ENCODE results near the gene TNRC6B. TPM values are rescaled to one million over a fixed set of nuclear protein-coding genes. Genes with fewer than 3 reads are reported as not detected.
A peak's percentile ranks its signal among the peaks of the same experiment; 100 is the strongest.
"Not testable (repeated sequence)": the region's sequence is repeated elsewhere in the genome, so short reads cannot be mapped to it uniquely, and the experiment has no call there.

TNRC6B gene
- total RNA-seq, 1 donor from 2014 or later: 24.5 TPM

DNA sequence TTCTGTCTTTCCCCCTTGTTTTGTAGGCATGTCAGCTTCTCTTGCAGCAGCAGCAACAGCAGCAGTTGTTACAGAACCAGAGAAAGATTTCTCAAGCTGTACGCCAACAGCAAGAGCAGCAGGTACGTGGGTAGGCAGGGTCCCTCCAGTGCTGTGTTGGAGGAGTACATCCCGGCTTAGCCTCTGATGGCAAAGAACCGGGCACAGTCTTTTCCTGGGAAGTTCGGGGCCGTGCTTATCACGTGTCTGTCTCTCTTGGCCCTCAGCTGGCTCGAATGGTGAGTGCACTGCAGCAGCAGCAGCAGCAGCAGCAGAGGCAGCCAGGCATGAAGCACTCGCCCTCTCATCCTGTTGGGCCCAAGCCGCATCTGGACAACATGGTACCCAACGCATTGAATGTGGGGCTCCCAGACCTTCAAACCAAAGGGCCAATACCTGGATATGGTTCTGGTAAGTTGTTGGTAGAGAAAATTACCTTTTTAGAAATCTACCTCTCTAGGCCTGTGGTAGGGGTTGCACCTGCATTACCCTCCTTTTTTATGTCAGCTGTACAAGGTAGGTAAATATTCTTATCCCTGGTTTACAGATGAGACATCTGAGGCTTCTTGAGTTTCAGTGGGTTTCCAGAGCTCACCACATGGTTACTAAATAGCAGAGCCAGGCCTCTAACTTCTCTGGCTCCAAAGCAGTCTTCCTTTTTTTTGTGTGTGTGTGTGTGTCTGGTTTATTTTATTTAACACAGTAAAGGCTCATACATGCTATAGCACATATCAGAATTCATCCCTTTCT is 123.4 kb downstream of the TNRC6B start:
- DNase-seq: no peak

DNA sequence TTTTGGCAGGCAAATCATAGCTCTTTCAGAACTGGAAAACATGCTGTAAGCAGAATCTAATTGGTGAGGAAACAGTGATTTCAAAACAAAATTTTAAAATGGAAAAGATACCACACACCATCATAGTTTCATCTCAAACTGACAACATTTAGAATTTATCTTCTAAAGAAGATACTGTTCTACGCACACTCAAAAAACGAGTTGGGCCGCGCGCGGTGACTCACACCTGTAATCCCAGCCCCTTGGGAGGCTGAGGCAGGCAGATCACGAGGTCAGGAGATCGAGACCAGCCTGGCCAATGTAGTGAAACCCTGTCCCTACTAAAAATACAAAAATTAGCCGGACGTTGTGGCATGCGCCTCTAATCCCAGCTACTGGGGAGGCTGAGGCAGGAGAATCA is 124.4 kb downstream of the TNRC6B start:
- no peak for DNase-seq

DNA sequence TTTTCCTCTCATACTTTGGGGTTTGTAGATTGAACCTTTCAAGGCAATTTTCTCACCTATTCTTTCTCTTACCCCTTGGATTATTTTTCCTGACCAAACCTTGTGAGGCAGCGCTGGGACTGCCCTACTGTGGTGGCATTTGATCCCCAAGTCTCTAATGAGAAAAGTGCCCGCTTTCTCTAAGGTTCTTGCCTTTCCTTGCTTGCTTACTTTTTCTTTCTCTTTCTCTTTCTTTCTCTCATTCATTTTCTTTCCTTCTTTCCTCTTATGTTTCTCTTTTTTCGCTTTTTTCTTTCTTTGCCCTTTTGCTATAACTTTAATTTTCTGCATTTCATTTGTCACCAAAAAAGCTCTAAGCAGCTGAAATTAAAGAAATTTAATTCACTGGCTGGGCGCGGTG is 127.9 kb downstream of the TNRC6B start:
- no peak for DNase-seq

- no peak for DNase-seq
These were observed 131.4 kb downstream of the TNRC6B start for GRCh38 chr22:40308999-40309573.

DNA sequence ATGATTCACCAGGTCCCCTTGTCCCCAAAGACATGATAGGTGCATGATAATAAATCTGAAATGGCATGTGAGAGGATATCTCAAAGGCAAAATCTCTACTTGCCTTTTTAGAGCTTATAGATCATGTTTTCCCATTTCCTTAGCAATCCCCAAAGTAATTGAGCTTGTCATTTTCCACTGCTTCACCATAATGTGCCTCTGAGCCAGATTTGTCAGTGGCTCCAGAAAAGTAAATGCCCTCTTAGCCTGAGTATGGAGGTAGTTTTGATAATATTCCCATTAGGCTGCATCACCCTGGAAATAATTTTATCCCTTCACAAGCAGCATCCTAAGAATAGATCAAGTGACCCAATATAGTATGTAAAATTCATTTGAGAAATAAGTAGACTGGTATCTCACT is 131.9 kb downstream of the TNRC6B start:
- no peak for DNase-seq

GRCh38 chr22:40310081-40310767 is 132.5 kb downstream of the TNRC6B start:
- DNase-seq: no peak

DNA sequence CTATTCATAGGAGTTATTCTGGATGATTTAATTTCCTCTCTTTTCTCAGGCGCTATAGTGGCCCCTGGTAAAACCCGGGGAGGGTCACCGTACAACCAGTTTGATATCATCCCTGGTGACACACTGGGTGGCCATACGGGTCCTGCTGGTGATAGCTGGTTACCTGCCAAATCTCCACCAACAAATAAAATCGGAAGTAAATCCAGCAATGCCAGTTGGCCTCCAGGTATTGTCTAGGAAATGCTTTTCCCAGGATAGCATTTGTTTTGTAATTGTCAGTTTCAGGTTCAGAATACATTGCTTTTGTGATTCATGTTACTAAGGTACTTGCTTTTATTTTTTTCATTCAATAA is 133.0 kb downstream of the TNRC6B start:
- DNase-seq: no peak

- DNase-seq: not testable (repeated sequence)
These were observed 133.9 kb downstream of the TNRC6B start for GRCh38 chr22:40311646-40312045.

DNA sequence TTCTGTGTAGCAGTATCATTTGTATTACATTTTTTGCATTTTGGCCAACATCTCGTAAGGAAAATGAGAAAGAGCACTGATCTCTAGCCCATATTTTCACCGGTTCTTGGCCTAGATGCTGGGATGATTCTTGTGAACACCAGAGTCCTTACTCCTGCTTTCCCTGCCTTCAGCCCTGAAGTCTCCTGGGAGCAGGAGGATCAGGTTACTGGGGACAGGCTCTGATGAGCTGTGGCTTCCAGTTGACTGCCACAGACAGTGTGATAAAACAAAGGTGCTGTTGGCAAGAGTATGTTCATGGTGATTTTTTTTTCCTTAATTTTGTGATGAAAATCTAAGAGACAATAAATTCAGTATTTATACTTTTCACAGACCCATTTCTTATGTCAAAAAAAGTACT is 134.3 kb downstream of the TNRC6B start:
- no peak for DNase-seq

- no peak for DNase-seq
These were observed 135.3 kb downstream of the TNRC6B start for GRCh38 chr22:40313007-40313406.

- DNase-seq: no peak
These were observed 136.3 kb downstream of the TNRC6B start for GRCh38 chr22:40314041-40314440.

DNA sequence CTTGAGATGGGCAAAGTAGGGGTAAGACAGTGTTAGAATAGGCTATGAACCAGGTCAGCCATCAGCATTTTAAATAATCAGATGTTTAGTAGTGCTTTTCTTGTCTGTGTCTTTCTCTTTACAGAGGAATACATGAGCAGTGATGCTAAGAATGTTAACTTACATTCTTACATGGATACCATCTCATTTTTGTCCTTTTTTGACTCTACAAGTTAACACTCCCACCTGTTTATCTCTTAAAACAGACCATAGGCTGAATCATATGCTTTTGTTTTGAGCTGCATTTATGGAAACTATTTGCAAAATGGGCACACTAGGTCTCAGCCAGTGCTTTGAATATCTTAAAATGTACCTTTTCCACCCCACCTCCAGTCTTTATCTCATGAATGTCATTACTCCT is 143.0 kb downstream of the TNRC6B start:
- DNase-seq: no peak

- DNase-seq: no peak
These were observed 144.3 kb downstream of the TNRC6B start for GRCh38 chr22:40322021-40322420.

DNA sequence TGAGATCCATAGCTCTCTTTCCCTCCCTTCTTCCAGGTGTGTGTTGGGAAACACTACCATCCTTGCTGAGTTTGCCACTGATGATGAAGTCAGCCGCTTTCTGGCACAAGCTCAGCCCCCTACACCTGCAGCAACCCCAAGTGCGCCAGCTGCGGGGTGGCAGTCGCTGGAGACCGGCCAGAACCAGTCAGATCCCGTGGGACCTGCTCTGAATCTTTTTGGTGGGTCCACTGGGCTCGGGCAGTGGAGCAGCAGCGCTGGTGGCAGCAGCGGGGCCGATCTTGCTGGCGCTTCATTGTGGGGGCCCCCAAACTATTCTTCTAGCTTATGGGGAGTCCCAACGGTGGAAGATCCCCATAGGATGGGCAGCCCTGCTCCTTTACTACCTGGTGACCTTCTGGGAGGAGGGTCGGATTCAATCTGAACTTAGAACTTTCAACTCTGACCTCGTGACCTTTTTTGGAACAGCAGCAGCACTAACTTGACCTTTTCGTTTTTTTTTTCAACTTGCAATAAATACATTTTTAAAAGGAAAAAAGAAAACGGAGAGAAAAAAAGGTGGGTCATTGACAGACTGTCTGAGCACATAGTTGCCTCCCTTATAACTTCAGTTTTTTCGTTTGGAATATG is 145.2 kb downstream of the TNRC6B start:
- DNase-seq: no peak

- DNase-seq: no peak
These were observed 146.0 kb downstream of the TNRC6B start for GRCh38 chr22:40323681-40324171.

DNA sequence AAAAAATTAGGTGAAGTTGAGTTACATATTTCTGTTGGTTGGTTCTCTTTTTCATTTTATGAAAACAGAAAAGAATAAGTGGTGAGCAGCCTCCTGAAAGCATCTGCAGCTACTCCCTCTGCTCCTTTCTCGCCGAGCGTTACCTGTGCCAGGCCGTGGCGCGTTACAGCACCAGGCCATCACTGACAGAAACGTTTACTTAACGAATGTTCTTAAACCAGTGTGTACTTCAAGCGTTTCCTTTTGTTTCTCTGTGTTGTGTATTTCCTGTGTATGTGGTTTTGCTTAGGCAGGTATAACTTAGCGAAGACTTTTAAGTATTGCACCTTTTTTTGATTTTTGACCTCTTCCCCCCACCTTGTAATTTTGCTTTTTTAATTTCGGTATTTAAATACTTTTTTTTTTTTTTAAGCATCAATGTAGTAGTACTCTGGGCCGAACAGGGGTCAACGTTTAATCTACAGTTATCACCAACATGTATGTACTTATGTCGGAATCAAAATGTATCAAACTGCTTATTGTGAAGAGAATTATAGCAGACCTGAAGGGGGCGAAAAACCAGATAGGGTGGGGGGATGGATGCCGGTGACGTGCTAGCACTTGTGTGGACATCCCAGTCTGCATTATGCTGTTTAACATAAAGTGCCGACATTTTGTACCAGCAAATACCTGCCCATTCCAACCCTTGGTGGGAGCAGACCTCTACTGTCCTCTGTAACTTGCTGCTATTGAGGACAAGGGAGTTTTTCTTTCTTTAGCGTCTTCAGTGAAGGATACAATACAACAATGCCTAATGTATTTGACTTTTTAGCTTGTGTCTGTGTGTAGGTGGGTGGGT is 147.0 kb downstream of the TNRC6B start:
- no peak for DNase-seq

DNA sequence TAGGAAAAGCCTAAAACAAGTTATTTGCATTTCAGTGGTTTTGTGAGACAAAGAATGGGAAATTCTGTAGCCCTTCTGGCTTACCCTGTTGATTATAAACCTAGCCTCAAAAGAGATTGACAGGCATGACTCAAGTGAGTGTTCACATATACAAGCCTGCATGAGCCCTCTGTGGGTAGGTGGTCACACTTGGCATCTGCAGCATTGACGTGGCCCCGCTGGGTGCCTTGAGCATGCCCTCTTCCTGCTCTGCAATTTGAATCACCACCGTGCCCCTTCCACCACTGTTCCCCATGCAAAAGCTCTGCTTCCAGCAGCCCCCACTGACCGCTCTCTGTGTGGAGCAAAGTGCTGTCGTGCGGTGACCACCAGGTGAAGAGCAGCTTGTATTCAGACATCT is 147.6 kb downstream of the TNRC6B start:
- DNase-seq: no peak

DNA sequence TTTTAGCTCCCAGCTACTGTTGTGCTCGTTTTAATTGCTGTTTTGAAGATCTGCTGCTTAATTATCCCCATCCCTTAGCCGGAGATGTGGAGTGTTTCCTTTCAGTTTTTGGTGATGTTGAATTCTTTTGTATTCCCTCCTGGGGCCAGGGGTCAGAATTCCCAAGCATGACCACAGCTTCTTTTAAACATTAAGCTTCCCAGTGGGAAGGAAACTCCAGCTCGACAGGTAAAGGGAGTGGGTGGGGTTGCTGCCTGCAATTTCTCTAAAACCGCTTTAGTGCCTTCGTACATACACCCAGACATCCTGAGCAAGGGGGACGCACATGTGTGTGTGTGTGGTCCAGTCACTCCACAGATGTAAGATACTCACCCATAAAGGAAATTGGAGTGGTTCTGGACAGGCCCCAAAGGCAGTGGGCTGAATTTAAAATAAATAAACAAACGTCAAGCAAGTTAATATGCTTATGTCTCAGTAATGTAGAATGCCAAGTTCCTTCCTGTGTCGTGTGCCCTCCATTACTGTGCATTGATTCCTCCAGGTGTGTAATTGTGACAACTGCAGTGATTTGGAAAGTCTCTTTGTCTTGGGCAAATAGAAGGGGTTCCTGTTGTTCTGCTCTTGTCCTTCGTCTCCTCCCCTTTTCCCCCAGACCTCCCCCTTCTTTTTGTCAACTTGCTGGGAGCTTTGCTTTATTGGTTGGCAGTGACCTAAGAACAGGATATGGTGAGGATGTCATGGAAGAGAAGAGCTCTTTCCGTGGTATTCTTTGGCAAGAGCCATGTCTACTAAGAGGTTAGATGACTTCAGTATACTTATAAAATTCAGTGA is 149.4 kb downstream of the TNRC6B start:
- peak; percentile 73 for DNase-seq

DNA sequence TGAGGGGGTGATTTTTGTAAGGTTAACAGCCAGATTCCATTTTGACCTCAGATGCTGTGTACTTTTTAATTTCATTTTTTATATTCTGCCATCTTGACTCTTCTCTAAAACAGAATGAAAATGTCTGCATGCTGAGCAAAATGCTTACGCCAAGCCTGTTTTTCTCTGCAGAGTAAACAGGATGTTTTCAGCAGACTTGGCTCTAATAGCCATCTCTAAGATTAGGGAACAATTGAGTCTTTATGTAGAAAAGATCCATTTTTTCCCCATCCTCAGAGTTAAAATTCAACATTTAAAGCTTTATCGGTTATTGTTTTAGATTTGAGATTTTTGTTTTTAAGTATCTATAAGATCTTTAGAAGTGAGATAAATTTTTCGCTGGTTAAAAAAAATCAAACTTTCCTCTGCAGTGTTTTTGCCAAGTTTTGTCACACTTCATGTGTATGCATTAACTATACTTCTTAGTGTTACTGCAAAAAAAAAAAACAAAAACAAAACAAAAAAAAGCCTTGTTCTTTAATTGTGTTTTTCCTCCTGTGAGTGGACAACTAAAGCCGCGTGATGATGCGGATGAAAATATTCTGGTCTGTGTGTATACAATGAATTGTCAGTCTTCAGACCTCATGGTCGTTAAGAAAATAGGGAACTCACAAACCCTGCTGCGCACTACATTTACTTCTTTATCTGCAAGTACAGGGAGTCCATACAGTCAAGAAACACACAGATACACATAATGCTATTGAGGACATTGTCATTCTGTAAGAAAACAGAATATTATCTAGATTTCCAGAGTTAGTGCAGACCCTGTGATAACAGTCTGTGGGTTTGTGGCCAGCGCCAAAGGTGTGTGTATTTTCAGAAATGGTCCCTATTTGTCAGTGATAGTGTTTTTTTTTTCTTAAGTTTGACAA is 151.1 kb downstream of the TNRC6B start:
- no peak for DNase-seq

- DNase-seq: no peak
These were observed 151.7 kb downstream of the TNRC6B start for GRCh38 chr22:40329466-40329865.
